PFSK-1 (cell line): ENCODE data around the gene POLR1E.

Experiments used
- FOXP2 ChIP-seq: optimal IDR thresholded peaks from 2 replicates; pipeline ENCODE3; 2011; ENCODE audit warnings: borderline replicate concordance, control low read depth, inconsistent platforms; ENCODE audit not compliant: insufficient read depth; ENCODE audit errors: extremely low read length, extremely low read depth
- POLR2AphosphoS5 ChIP-seq: IDR thresholded peaks from 2 replicates; pipeline ENCODE4 v1.6.1; 2012; ENCODE audit warnings: low read depth, mild to moderate bottlenecking, control low read depth, low read length, moderate library complexity
- REST ChIP-seq, 2 experiments: IDR thresholded peaks; 2 replicates each; pipeline versions ENCODE4 v1.6.1 to v1.8.0; 2011 to 2012; ENCODE audit warnings: low read depth in 2 of 2, low read length in 2 of 2, control low read depth in 1 of 2, inconsistent platforms in 1 of 2, mild to moderate bottlenecking in 1 of 2, moderate library complexity in 1 of 2; ENCODE audit not compliant: insufficient read depth in 1 of 2
- SIN3A ChIP-seq: IDR thresholded peaks from 2 replicates; pipeline ENCODE4 v1.6.1; 2012; ENCODE audit warnings: mild to moderate bottlenecking, low read length, moderate library complexity, borderline replicate concordance; ENCODE audit not compliant: insufficient read depth
- TAF1 ChIP-seq: IDR thresholded peaks from 2 replicates; pipeline ENCODE4 v1.6.1; 2012; ENCODE audit warnings: low read length, control low read depth, borderline replicate concordance; ENCODE audit not compliant: insufficient read depth

The POLR1E gene

GRCh38 chr9:37501957-37502596 lies 16.3 kb downstream of the POLR1E start:
- TF ChIP-seq REST (IDR thresholded peaks at IDR 0.05; ENCODE audit: insufficient read depth in 1 of 2, low read depth in 2 of 2, low read length in 2 of 2) (no peak), TAF1 (no peak), POLR2AphosphoS5 (no peak), SIN3A (no peak), FOXP2 (no peak)

- TF ChIP-seq POLR2AphosphoS5: no peak
Measured at GRCh38 chr9:37503736-37504135, 18.0 kb downstream of the POLR1E start.

GRCh38 chr9:37504605-37505004 lies 18.9 kb downstream of the POLR1E start:
- no peak for TF ChIP-seq FOXP2
- TF ChIP-seq SIN3A: no peak
- no peak for TF ChIP-seq REST (IDR thresholded peaks at IDR 0.05; ENCODE audit: insufficient read depth in 1 of 2, low read depth in 2 of 2, low read length in 2 of 2)
- TF ChIP-seq POLR2AphosphoS5: no peak
- no peak for TF ChIP-seq TAF1

- no peak for TF ChIP-seq REST (IDR thresholded peaks at IDR 0.05; ENCODE audit: insufficient read depth in 1 of 2, low read depth in 2 of 2, low read length in 2 of 2)
- no peak for TF ChIP-seq SIN3A
Measured at GRCh38 chr9:37507566-37508134, 21.9 kb downstream of the POLR1E start.

GRCh38 chr9:37508135-37508833 lies 22.5 kb downstream of the POLR1E start:
- TF ChIP-seq POLR2AphosphoS5 (no peak), FOXP2 (no peak), TAF1 (no peak), REST (IDR thresholded peaks at IDR 0.05; ENCODE audit: insufficient read depth in 1 of 2, low read depth in 2 of 2, low read length in 2 of 2) (no peak), SIN3A (no peak)
